Activated T-helper 2 cell treated with anti-CD3 and anti-CD28 coated beads, Interferon-gamma antibody, Interleukin-2, Interleukin-4, amounts not matched to agents 10 μg/mL and 5 μg/mL and 100 μg/mL, durations not matched to agents 14 hours and 24 hours and 36 hours (primary cell): ENCODE results near the gene ITIH1. TPM values are rescaled to one million over a fixed set of nuclear protein-coding genes. Genes with fewer than 3 reads are reported as not detected.

Source experiments
- DNase-seq: peaks from one replicate; pipeline ENCODE4 v3.0.0; 2021; ENCODE audit warnings: low spot score
- H3K27ac Mint-ChIP-seq: one replicate; pipeline ENCODE4 v1.8.0; 2021; ENCODE audit warnings: mixed read lengths
- H3K27me3 Mint-ChIP-seq: one replicate; pipeline ENCODE4 v1.8.0; 2021; ENCODE audit warnings: low read depth, mixed read lengths
- H3K36me3 Mint-ChIP-seq: one replicate; pipeline ENCODE4 v1.8.0; 2021; ENCODE audit warnings: low read depth, mixed read lengths
- H3K4me1 Mint-ChIP-seq: one replicate; pipeline ENCODE4 v1.8.0; 2021; ENCODE audit warnings: low read depth, mixed read lengths
- H3K4me3 Mint-ChIP-seq: one replicate; pipeline ENCODE4 v1.8.0; 2021; ENCODE audit warnings: low read depth, mild to moderate bottlenecking, moderate library complexity, mixed read lengths
- H3K9me3 Mint-ChIP-seq: one replicate; pipeline ENCODE4 v1.8.0; 2021; ENCODE audit warnings: mixed read lengths
- intact Hi-C: fragments of 100-400 bp; cut with micrococcal nuclease; formaldehyde crosslinking; loops from one replicate; pipeline ENCODE4 v1.15.1; 2023
- total RNA-seq: library from RNA; stranded (reverse); gene quantifications from 2 replicates; pipeline ENCODE4 v1.2.3, GENCODE V29; 2022

Gene ITIH1
- total RNA-seq, 1 donor from 2014 or later = not detected

GRCh38 chr3:52831500-52832301, 54.3 kb downstream of the ITIH1 start:
- Mint-ChIP-seq H3K9me3 (no peaks in the 10 kb centered on the region), H3K36me3 (no peaks in the 10 kb centered on the region), H3K4me1 (peaks cover 3% of the 10 kb centered on the region), H3K27ac (no peak overlapping the region), H3K27me3 (no peaks in the 10 kb centered on the region), H3K4me3 (no peak overlapping the region)
- no peak for DNase-seq
- intact Hi-C loops = no loop called here

DNA sequence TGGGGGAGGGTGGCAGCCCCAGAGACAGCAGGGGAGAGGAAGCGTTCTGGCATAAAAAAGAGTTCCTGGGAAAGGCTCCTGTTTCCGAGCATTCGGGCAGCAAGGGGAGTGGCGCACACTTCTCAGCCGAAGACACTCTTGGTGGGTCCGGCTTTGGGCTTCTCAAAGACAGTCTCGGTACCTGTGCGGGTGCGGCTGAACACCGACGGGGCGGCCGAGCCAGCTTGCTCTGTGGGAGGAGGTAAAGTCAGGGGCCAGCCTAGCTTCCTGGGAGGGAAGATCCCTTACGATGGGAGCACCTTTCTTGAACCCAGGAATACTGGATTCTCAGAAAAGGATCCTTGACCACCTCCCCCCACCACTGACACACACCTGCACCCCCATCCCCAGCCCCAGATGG, 55.8 kb downstream of the ITIH1 start:
- no peaks in the 10 kb centered on the region for H3K36me3 Mint-ChIP-seq
- no peak overlapping the region for H3K4me3 Mint-ChIP-seq
- intact Hi-C loops = no loop called here
- peaks cover 9% of the 10 kb centered on the region for H3K4me1 Mint-ChIP-seq
- H3K27me3 Mint-ChIP-seq = no peaks in the 10 kb centered on the region
- H3K9me3 Mint-ChIP-seq = no peaks in the 10 kb centered on the region
- H3K27ac Mint-ChIP-seq = no peak overlapping the region
- no peak for DNase-seq

DNA sequence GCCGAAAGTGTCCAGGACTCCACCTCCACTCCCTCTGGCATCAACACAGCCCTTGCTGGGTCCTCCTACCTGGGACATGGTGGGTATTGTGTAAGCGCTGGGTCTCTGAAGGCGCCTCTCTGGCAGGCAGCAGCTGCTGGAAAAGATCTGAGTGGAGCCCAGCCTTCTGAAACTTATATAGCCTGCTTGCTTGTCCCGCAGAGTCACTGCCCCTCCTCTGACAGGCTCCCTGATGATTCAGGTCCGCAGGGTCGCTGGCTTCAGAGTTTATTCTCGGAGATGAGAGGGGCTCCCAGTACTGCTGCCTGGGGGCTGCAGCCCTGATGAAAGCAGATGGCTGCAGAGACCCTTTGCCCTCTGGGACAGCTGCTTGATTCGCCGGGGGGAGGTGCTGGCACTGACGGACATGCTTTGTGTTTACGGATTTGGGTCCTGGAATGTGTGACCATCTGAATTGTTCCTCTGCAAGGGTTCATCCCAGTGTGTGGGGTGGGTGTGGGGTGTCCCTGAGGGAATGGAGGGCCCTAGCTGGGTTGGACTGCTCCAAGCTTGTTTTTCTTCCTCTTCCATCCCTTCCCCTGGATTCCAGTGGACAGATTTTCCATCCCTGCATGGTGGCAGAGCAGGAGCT, 57.6 kb downstream of the ITIH1 start, which contains the start of gene MUSTN1:
MUSTN1 (minus strand) TSS at position 149 of the 631 bp plus-strand sequence; CDS start at position 78, 71 bp downstream.
- no peaks in the 10 kb centered on the region for H3K9me3 Mint-ChIP-seq
- intact Hi-C loops = no loop called here
- no peaks in the 10 kb centered on the region for H3K27me3 Mint-ChIP-seq
- no peaks in the 10 kb centered on the region for H3K36me3 Mint-ChIP-seq
- no peak for DNase-seq
- H3K4me3 Mint-ChIP-seq = no peak within 1 kb of the TSS
- peaks cover 20% of the 10 kb centered on the region for H3K4me1 Mint-ChIP-seq
- H3K27ac Mint-ChIP-seq = no peak within 1 kb of the TSS

DNA sequence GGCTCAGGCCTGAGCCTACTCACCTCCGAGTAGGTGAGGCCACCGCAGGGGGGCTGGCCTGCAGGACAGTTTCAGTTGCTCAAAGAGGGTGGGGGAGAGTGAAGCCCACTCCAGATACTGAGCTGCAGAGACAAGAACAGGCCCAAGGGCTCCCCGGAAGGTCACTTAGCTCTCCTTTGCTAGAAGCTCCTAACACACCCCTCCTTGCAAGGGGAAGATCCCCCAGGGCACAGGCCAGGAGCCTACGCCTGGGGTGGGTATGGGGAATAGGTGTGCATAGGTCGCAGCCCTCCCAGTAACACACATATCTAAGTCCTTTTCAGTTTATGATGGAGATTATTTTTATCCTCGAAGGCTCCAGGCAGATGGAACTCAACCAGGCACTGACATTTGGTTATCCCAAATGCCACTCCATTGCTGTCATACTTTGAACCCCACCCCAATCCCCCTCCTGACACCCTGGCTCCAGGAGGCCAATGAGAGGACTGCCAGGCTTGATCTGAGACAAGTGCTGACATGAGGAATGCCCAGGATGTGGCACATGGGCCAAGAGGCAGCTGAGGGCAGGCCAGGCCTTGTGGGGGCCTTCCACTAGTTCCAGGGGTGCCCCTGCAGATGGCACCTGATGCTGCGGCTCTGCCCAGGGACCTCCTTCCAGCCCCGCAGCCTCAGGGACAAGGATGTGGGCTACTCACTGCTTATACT, 58.5 kb downstream of the ITIH1 start:
- intact Hi-C loops = no loop called here
- H3K4me3 Mint-ChIP-seq = no peak overlapping the region
- no peaks in the 10 kb centered on the region for H3K36me3 Mint-ChIP-seq
- DNase-seq = no peak
- H3K9me3 Mint-ChIP-seq = no peaks in the 10 kb centered on the region
- H3K4me1 Mint-ChIP-seq = peaks cover 20% of the 10 kb centered on the region
- H3K27ac Mint-ChIP-seq = no peak overlapping the region
- no peaks in the 10 kb centered on the region for H3K27me3 Mint-ChIP-seq

- H3K4me3 Mint-ChIP-seq = no peak overlapping the region
- H3K9me3 Mint-ChIP-seq = no peaks in the 10 kb centered on the region
- H3K27ac Mint-ChIP-seq = no peak overlapping the region
- H3K27me3 Mint-ChIP-seq = no peaks in the 10 kb centered on the region
- H3K36me3 Mint-ChIP-seq = no peaks in the 10 kb centered on the region
- DNase-seq = no peak
- H3K4me1 Mint-ChIP-seq = peaks cover 19% of the 10 kb centered on the region
- intact Hi-C loops = no loop called here
Observed at GRCh38 chr3:52836471-52836845, 59.1 kb downstream of the ITIH1 start.

DNA sequence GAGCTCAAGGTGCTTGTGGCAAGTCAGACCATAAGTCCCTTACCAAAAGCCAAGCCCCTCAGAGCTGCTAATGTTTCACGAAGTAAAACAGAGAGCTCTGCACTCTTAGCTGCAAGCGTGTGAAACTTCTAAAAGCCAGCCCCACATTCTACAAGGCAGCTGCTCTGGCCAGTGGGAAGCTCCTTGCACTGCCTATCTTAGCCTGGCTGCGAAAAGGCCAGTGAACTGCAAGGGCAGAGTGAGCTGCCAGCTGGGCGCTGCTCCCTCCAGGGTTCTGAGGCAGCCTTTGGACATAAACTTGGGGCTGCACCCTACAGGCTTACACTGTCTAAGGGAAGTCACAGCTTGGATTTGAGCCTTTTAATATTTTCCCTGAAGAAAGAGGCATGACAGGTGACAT, 59.6 kb downstream of the ITIH1 start:
- Mint-ChIP-seq H3K27me3 (no peaks in the 10 kb centered on the region), H3K4me3 (no peak overlapping the region), H3K27ac (no peak overlapping the region), H3K4me1 (peaks cover 18% of the 10 kb centered on the region), H3K9me3 (no peaks in the 10 kb centered on the region), H3K36me3 (no peaks in the 10 kb centered on the region)
- DNase-seq = no peak
- intact Hi-C loops = no loop called here

GRCh38 chr3:52838561-52839267, 61.3 kb downstream of the ITIH1 start:
- no peaks in the 10 kb centered on the region for H3K9me3 Mint-ChIP-seq

DNA sequence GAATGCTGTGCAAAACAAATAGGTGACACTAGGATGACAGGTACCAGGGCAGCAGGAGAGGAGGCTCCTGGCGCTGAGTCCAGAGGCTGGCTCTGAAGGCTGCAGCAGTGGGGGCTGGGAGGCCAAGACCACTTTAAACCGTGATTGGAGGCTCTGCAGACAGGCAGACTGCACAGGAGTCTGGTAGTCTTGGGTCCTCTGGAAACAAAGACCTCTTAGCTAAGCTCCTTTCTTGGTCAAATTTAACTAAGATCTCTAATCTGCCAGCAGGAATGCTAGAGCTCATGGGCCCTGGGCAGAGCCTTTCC, 61.8 kb downstream of the ITIH1 start:
- Mint-ChIP-seq H3K9me3 (no peaks in the 10 kb centered on the region), H3K27ac (no peak overlapping the region), H3K27me3 (no peaks in the 10 kb centered on the region), H3K36me3 (no peaks in the 10 kb centered on the region), H3K4me3 (no peak overlapping the region), H3K4me1 (peaks cover 18% of the 10 kb centered on the region)
- DNase-seq = no peak
- intact Hi-C loops = no loop called here

More at GRCh38 chr3:52838561-52839267, 61.3 kb downstream of the ITIH1 start:
- no peak for DNase-seq
- Mint-ChIP-seq H3K27ac (no peak overlapping the region), H3K4me1 (peaks cover 18% of the 10 kb centered on the region), H3K36me3 (no peaks in the 10 kb centered on the region), H3K4me3 (no peak overlapping the region), H3K27me3 (no peaks in the 10 kb centered on the region)
- intact Hi-C loops = no loop called here

DNA sequence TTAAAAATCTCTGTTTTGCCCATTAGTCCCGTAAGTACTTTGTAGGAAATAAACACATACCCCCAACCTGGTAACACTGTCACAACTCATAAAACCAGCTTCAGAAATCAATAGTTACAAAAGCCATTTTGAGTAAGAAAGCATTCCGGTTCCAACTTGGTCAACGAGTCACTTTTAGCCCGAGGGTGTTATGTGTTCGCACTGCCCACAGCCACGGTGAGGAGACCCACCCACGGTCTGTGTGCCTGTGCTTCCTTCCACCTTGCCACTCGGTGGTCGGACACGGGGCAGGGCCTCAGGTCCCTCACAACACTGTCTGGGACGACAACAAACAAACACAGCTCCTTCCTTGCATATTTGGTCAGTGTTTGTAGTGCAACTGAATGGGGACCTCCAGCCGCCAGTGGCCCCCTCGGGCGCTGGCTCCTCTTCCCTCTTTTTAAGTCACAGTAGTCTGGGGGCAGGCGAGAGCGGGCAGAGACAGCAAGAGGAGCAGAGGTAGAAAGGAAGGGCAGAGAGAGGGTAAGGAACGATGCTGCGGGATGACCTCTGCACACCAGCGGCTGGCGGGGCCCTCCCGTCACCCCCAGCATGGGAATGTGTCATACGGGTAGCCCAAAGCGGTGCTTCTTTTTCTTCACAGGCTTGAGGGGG, 62.6 kb downstream of the ITIH1 start:
- Mint-ChIP-seq H3K4me3 (no peak overlapping the region), H3K9me3 (no peaks in the 10 kb centered on the region), H3K27me3 (no peaks in the 10 kb centered on the region), H3K36me3 (no peaks in the 10 kb centered on the region), H3K4me1 (peaks cover 18% of the 10 kb centered on the region), H3K27ac (no peak overlapping the region)
- intact Hi-C loops = no loop called here
- no peak for DNase-seq

DNA sequence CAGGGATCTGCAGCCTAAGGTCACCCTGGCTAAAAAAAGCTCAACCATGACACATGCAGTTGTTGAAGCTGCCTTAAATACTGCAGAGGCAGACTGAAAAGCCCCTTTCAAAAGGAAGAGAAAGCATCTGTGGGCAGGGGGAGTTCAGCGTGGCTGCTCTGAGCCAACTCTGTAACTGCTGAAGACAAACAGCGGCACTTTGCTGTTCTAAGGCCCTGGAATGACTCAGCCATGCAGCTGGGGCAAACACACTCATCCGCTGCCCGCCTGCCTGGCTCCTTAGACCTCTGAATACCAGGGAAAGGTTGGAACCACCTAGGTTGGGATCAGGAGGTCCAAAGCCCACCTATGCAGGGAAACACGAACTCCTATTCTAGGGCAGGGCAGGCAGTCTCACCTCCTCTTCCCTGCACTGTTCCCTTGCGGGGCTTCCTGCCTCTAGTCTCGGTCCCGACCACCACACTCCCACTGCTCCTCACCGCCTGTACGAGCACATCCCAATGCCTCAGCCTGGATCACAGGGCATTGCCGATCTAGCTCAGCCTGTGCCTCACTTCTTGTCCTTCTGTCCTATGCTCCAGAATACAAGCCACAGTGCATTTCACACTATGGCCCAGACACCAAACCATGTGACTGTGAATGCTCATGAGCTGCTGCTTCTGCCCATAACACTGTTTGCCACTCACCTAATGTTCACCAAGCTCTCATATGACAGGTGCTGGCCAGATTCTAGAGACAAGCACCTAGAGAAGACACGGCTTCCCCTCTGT, 64.0 kb downstream of the ITIH1 start:
- no peaks in the 10 kb centered on the region for H3K27me3 Mint-ChIP-seq
- H3K9me3 Mint-ChIP-seq = no peaks in the 10 kb centered on the region
- H3K27ac Mint-ChIP-seq = no peak overlapping the region
- DNase-seq = no peak
- H3K4me3 Mint-ChIP-seq = no peak overlapping the region
- no peaks in the 10 kb centered on the region for H3K36me3 Mint-ChIP-seq
- peaks cover 18% of the 10 kb centered on the region for H3K4me1 Mint-ChIP-seq
- intact Hi-C loops = no loop called here
